ENCODE data around the gene HOXB5. TPM values are rescaled to one million over a fixed set of nuclear protein-coding genes. Genes with fewer than 3 reads are reported as not detected.

The HOXB5 gene
- total RNA-seq, 4 donors from 2014 or later = 0.15 to 0.55 TPM; not detected in 2

GRCh38 chr17:48613862-48614694, 20.5 kb upstream of the HOXB5 start:
- intact Hi-C loops (cut with DNase I; ENCODE audit: low total_unique reads) = no loop called here
- DNase-seq (ENCODE audit: low spot score in 2 of 2) = no peak
- WGBS, 2 donors = 4 to 13% methylated on average over 40 to 48 of the region's 55 CpGs
- H3K4me3 ChIP-seq (ENCODE audit: low read depth, poor library complexity, severe bottlenecking) = no peak overlapping the region
- TF ChIP-seq, protein P1, sequence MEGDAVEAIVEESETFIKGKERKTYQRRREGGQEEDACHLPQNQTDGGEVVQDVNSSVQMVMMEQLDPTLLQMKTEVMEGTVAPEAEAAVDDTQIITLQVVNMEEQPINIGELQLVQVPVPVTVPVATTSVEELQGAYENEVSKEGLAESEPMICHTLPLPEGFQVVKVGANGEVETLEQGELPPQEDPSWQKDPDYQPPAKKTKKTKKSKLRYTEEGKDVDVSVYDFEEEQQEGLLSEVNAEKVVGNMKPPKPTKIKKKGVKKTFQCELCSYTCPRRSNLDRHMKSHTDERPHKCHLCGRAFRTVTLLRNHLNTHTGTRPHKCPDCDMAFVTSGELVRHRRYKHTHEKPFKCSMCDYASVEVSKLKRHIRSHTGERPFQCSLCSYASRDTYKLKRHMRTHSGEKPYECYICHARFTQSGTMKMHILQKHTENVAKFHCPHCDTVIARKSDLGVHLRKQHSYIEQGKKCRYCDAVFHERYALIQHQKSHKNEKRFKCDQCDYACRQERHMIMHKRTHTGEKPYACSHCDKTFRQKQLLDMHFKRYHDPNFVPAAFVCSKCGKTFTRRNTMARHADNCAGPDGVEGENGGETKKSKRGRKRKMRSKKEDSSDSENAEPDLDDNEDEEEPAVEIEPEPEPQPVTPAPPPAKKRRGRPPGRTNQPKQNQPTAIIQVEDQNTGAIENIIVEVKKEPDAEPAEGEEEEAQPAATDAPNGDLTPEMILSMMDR (IDR thresholded peaks at IDR 0.05) = no peak
- no peak for TF ChIP-seq POLR2A (IDR thresholded peaks at IDR 0.05)

- 1 to 2% methylated on average over 67 of the region's 67 CpGs for WGBS, 2 donors
- peak overlapping the region; percentile 3 for H3K4me3 ChIP-seq (ENCODE audit: low read depth, poor library complexity, severe bottlenecking)
- intact Hi-C loops (cut with DNase I; ENCODE audit: low total_unique reads) = no loop called here
- TF ChIP-seq POLR2A (IDR thresholded peaks at IDR 0.05) = no peak
- TF ChIP-seq, protein P1 (IDR thresholded peaks at IDR 0.05) = no peak
- DNase-seq (ENCODE audit: low spot score in 2 of 2) = peak in 1 of 2 donors; percentile 91
These were observed 19.5 kb upstream of the HOXB5 start for GRCh38 chr17:48612854-48613691.

- WGBS, 2 donors = 3 to 5% methylated on average over 15 of the region's 15 CpGs
- intact Hi-C loops (cut with DNase I; ENCODE audit: low total_unique reads) = no loop called here
- no peak for DNase-seq (ENCODE audit: low spot score in 2 of 2)
- H3K4me3 ChIP-seq (ENCODE audit: low read depth, poor library complexity, severe bottlenecking) = no peak overlapping the region
- TF ChIP-seq POLR2A (IDR thresholded peaks at IDR 0.05) = no peak
- TF ChIP-seq, protein P1 (IDR thresholded peaks at IDR 0.05) = no peak
These were observed 18.9 kb upstream of the HOXB5 start for GRCh38 chr17:48612456-48612853.

GRCh38 chr17:48611681-48612455, 18.3 kb upstream of the HOXB5 start:
- WGBS, 2 donors = 8% methylated on average over 34 to 35 of the region's 36 CpGs
- TF ChIP-seq, protein P1 (IDR thresholded peaks at IDR 0.05) = no peak
- intact Hi-C loops (cut with DNase I; ENCODE audit: low total_unique reads) = no loop called here
- DNase-seq (ENCODE audit: low spot score in 2 of 2) = no peak
- H3K4me3 ChIP-seq (ENCODE audit: low read depth, poor library complexity, severe bottlenecking) = no peak overlapping the region

- intact Hi-C loops (cut with DNase I; ENCODE audit: low total_unique reads) = no loop called here
- DNase-seq (ENCODE audit: low spot score in 2 of 2) = no peak
- 1 to 3% methylated on average over 22 of the region's 22 CpGs for WGBS, 2 donors
These were observed 17.6 kb upstream of the HOXB5 start for GRCh38 chr17:48611213-48611612.

More at GRCh38 chr17:48611213-48611612, 17.6 kb upstream of the HOXB5 start:
- peak overlapping the region; percentile 70 for H3K4me3 ChIP-seq (ENCODE audit: low read depth, poor library complexity, severe bottlenecking)
- no peak for TF ChIP-seq POLR2A (IDR thresholded peaks at IDR 0.05)
- TF ChIP-seq, protein P1 (IDR thresholded peaks at IDR 0.05) = no peak
